Stimulated activated CD8-positive, alpha-beta memory T cell treated with anti-CD3 and anti-CD28 coated beads, Interleukin-15, amount 100 ng/mL, for 1 hour (primary cell): ENCODE measurements around the gene COBLL1.
"Not testable (repeated sequence)": the region's sequence is repeated elsewhere in the genome, so short reads cannot be mapped to it uniquely, and the experiment has no call there.

Source experiments
- DNase-seq: peaks from one replicate; pipeline ENCODE4 v3.0.0-alpha.2; 2020; ENCODE audit warnings: low read depth

The COBLL1 gene

GRCh38 chr2:164841719-164842623 is at the start of gene COBLL1:
TSS of gene COBLL1 (minus strand) at chr2:164841823. CDS start at chr2:164841196, 627 bp downstream.
- DNase-seq = no peak

GRCh38 chr2:164890544-164890943 is 48.9 kb upstream of the COBLL1 start:
- DNase-seq = no peak

GRCh38 chr2:164888592-164888991 is 47.0 kb upstream of the COBLL1 start:
- DNase-seq = no peak

GRCh38 chr2:164887434-164888144 is 46.0 kb upstream of the COBLL1 start:
- no peak for DNase-seq

GRCh38 chr2:164882276-164882675 is 40.7 kb upstream of the COBLL1 start:
- DNase-seq = no peak

GRCh38 chr2:164881524-164881923 is 39.9 kb upstream of the COBLL1 start:
- no peak for DNase-seq

- DNase-seq = no peak
Observed at GRCh38 chr2:164879901-164880535, 38.4 kb upstream of the COBLL1 start.

GRCh38 chr2:164877927-164878326 is 36.3 kb upstream of the COBLL1 start:
- DNase-seq = no peak

GRCh38 chr2:164877169-164877568 is 35.5 kb upstream of the COBLL1 start:
- no peak for DNase-seq

GRCh38 chr2:164875334-164876205 is 33.9 kb upstream of the COBLL1 start:
- no peak for DNase-seq

- DNase-seq = no peak
Observed at GRCh38 chr2:164873210-164873908, 31.7 kb upstream of the COBLL1 start.

GRCh38 chr2:164871404-164871803 is 29.8 kb upstream of the COBLL1 start:
- DNase-seq = no peak

GRCh38 chr2:164869420-164869772 is 27.8 kb upstream of the COBLL1 start:
- DNase-seq = no peak

GRCh38 chr2:164868563-164869419 is 27.2 kb upstream of the COBLL1 start:
- no peak for DNase-seq

- no peak for DNase-seq
Observed at GRCh38 chr2:164867779-164868397, 26.3 kb upstream of the COBLL1 start.

GRCh38 chr2:164866381-164866780 is 24.8 kb upstream of the COBLL1 start:
- DNase-seq = not testable (repeated sequence)

GRCh38 chr2:164860694-164861042 is 19.0 kb upstream of the COBLL1 start:
- no peak for DNase-seq

- not testable (repeated sequence) for DNase-seq
Observed at GRCh38 chr2:164859906-164860693, 18.5 kb upstream of the COBLL1 start.

GRCh38 chr2:164859251-164859818 is 17.7 kb upstream of the COBLL1 start:
- DNase-seq = no peak
